WTC11 (cell line): ENCODE data around the gene CTNND2. TPM values are rescaled to one million over a fixed set of nuclear protein-coding genes. Genes with fewer than 3 reads are reported as not detected.

Experiments used
- ATAC-seq: fragments of 200-7000 bp; cut with Tn5 transposase; 2 replicates; pipeline ENCODE4 v1.10.0; 2021; ENCODE audit warnings: mild to moderate bottlenecking, moderate library complexity
- CTCF ChIA-PET: fragments of 300-600 bp; sonication (Branson Sonifier 250); formaldehyde crosslinking; loops from one replicate; lab custom pipeline; 2021; ENCODE audit warnings: antibody characterized with exemption; lab: Charles Lee
- POLR2A ChIA-PET: fragments of 350-600 bp; sonication (Branson Sonifier 250); formaldehyde crosslinking; loops from one replicate; lab custom pipeline; 2021; ENCODE audit warnings: antibody characterized with exemption; lab: Charles Lee
- DNase-seq: peaks from one replicate; pipeline ENCODE4 v3.0.0; 2021; ENCODE audit warnings: low spot score
- H3K27ac Mint-ChIP-seq: 2 replicates; pipeline ENCODE4 v1.8.0; 2021; ENCODE audit warnings: mixed read lengths
- H3K27me3 Mint-ChIP-seq: 2 replicates; pipeline ENCODE4 v1.8.0; 2021; ENCODE audit warnings: low read depth, mild to moderate bottlenecking, moderate library complexity, mixed read lengths
- H3K36me3 Mint-ChIP-seq: 2 replicates; pipeline ENCODE4 v1.8.0; 2021; ENCODE audit warnings: mixed read lengths
- H3K4me1 Mint-ChIP-seq: 2 replicates; pipeline ENCODE4 v1.8.0; 2022; ENCODE audit warnings: mixed read lengths
- H3K4me3 Mint-ChIP-seq: 2 replicates; pipeline ENCODE4 v1.8.0; 2021; ENCODE audit warnings: mild to moderate bottlenecking, moderate library complexity, mixed read lengths
- H3K9me3 Mint-ChIP-seq: 2 replicates; pipeline ENCODE4 v1.8.0; 2021; ENCODE audit warnings: mixed read lengths
- ATF6 ChIP-seq: sonication (generic); formaldehyde crosslinking; IDR thresholded peaks from 2 replicates; pipeline ENCODE4 v1.8.1; 2023; ENCODE audit warnings: mild to moderate bottlenecking, missing genetic modification reagents
- ELF4 ChIP-seq: sonication (generic); formaldehyde crosslinking; IDR thresholded peaks from 2 replicates; pipeline ENCODE4 v1.8.1; 2022; ENCODE audit warnings: low read depth, mild to moderate bottlenecking, moderate library complexity, missing genetic modification reagents
- ERG ChIP-seq: fragments of 250-450 bp; sonication (Bioruptor Pico); IDR thresholded peaks from 2 replicates; pipeline ENCODE4 v1.8.0; 2021; ENCODE audit warnings: mild to moderate bottlenecking
- FOXJ3 ChIP-seq: sonication (generic); formaldehyde crosslinking; IDR thresholded peaks from 2 replicates; pipeline ENCODE4 v1.9.0; 2021; ENCODE audit warnings: missing genetic modification reagents, mild to moderate bottlenecking, borderline replicate concordance
- FOXP1 ChIP-seq: sonication (generic); formaldehyde crosslinking; IDR thresholded peaks from 2 replicates; pipeline ENCODE4 v1.8.0; 2022; ENCODE audit warnings: missing genetic modification reagents, mild to moderate bottlenecking, moderate library complexity, borderline replicate concordance
- JAZF1 ChIP-seq: fragments of 250-450 bp; sonication (Bioruptor Pico); IDR thresholded peaks from 2 replicates; pipeline ENCODE4 v1.9.0; 2021; ENCODE audit warnings: moderate library complexity, mild to moderate bottlenecking, inconsistent platforms
- MXD4 ChIP-seq: fragments of 250-450 bp; sonication (Bioruptor Pico); IDR thresholded peaks from 2 replicates; pipeline ENCODE4 v1.8.0; 2021; ENCODE audit warnings: mild to moderate bottlenecking, moderate library complexity, borderline replicate concordance
- NFE2L1 ChIP-seq: sonication (generic); formaldehyde crosslinking; IDR thresholded peaks from 2 replicates; pipeline ENCODE4 v1.8.1; 2023; ENCODE audit warnings: missing genetic modification reagents
- NR2C2 ChIP-seq: sonication (generic); formaldehyde crosslinking; IDR thresholded peaks from 2 replicates; pipeline ENCODE4 v1.8.0; 2022; ENCODE audit warnings: mild to moderate bottlenecking, missing genetic modification reagents
- TCF7 ChIP-seq: sonication (generic); formaldehyde crosslinking; IDR thresholded peaks from 2 replicates; pipeline ENCODE4 v1.8.0; 2022; ENCODE audit warnings: mild to moderate bottlenecking, low read depth, missing genetic modification reagents, moderate library complexity
- TP53 ChIP-seq: sonication (generic); formaldehyde crosslinking; IDR thresholded peaks from 2 replicates; pipeline ENCODE4 v1.8.1; 2023; ENCODE audit warnings: mild to moderate bottlenecking, missing genetic modification reagents
- ZNF121 ChIP-seq: sonication (generic); formaldehyde crosslinking; IDR thresholded peaks from 2 replicates; pipeline ENCODE4 v1.8.0; 2023; ENCODE audit warnings: missing genetic modification reagents
- ZNF232 ChIP-seq: sonication (generic); formaldehyde crosslinking; IDR thresholded peaks from 2 replicates; pipeline ENCODE4 v1.8.0; 2022; ENCODE audit warnings: mild to moderate bottlenecking, missing genetic modification reagents
- ZNF416 ChIP-seq: fragments of 250-450 bp; sonication (Bioruptor Pico); IDR thresholded peaks from 2 replicates; pipeline ENCODE4 v1.9.0; 2021; ENCODE audit warnings: mild to moderate bottlenecking, inconsistent platforms
- ZNF423 ChIP-seq: fragments of 250-450 bp; sonication (Bioruptor Pico); IDR thresholded peaks from 2 replicates; pipeline ENCODE4 v2.1.2; 2022; ENCODE audit warnings: mild to moderate bottlenecking, moderate library complexity
- total RNA-seq: library from RNA; stranded (reverse); gene quantifications from 3 replicates; pipeline ENCODE4 v1.2.3, GENCODE V29; 2021
- TF ChIP-seq, protein P1 (sequence below): sonication (generic); formaldehyde crosslinking; IDR thresholded peaks from 2 replicates; pipeline ENCODE4 v1.8.0; 2022; ENCODE audit warnings: missing genetic modification reagents
- TF ChIP-seq, protein P2 (sequence below): sonication (generic); formaldehyde crosslinking; IDR thresholded peaks from 2 replicates; pipeline ENCODE4 v1.8.0; 2023; ENCODE audit warnings: missing genetic modification reagents
- TF ChIP-seq, protein P3 (sequence below): sonication (generic); formaldehyde crosslinking; IDR thresholded peaks from 2 replicates; pipeline ENCODE4 v1.8.1; 2023; ENCODE audit warnings: mild to moderate bottlenecking, missing genetic modification reagents, moderate library complexity
- TF ChIP-seq, protein P4 (sequence below): fragments of 250-450 bp; sonication (Bioruptor Pico); conservative IDR thresholded peaks from 2 replicates; pipeline ENCODE4 v1.9.0; 2021; ENCODE audit warnings: mild to moderate bottlenecking

The CTNND2 gene
- total RNA-seq, 1 experiment from 2014 or later, result 11.9 TPM

DNA sequence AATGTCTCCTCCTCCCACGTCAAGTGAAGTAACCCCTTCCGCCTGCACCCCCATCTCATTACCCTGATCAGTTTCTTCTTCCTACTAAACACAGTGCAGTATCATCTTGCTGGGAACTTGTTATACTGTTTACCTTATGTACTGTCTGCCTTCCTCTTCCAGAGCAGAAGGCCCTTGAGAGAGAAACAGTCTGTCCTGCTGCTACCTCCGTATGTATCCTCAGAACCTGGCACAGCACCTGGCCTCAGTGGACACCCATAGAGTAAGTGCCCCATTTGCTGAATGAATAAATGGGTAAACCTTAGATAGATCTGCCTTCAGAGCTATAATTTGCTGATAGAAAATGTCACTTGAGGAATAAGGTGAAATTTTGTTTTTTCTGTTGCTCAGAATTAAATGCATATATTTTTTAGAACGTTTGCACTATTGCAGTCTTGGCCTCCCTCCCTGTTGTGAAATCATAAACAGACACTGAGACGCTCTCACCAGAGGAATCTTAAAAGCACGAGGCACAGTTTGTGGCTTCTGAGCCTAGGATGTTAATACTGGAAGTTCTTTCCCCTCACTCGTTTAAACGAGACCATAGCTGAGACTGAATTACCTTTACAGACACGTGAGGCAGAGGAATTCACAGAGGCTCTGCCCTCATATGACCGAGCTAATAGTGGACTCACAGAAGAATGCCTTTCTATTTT is 920.1 kb downstream of the CTNND2 start:
- DNase-seq, result no peak
- POLR2A ChIA-PET, result no interaction called here
- H3K27ac Mint-ChIP-seq, result no peak overlapping the region
- CTCF ChIA-PET, result interaction anchor here (1.0 to 1.4 kb wide), 2 partner anchors 50 to 65 kb away, joined by 3 read pairs; no protein-coding TSS in a partner anchor
- H3K9me3 Mint-ChIP-seq, result no peaks in the 10 kb centered on the region
- H3K4me1 Mint-ChIP-seq, result peaks cover 24% of the 10 kb centered on the region
- H3K36me3 Mint-ChIP-seq, result no peaks in the 10 kb centered on the region
- no peak for ATAC-seq
- TF ChIP-seq NFE2L1 (CRISPR knock-in tag) (no peak), ZNF232 (no peak), ZNF121 (no peak), TP53 (no peak), FOXJ3 (CRISPR knock-in tag) (no peak), ZNF423 (CRISPR knock-in tag) (no peak), ATF6 (no peak), NR2C2 (CRISPR knock-in tag) (no peak), ELF4 (CRISPR knock-in tag) (no peak), TCF7 (CRISPR knock-in tag) (no peak), ZNF416 (no peak), MXD4 (CRISPR knock-in tag) (no peak), FOXP1 (CRISPR knock-in tag) (no peak), ERG (CRISPR knock-in tag) (no peak)
- TF ChIP-seq, protein P1, sequence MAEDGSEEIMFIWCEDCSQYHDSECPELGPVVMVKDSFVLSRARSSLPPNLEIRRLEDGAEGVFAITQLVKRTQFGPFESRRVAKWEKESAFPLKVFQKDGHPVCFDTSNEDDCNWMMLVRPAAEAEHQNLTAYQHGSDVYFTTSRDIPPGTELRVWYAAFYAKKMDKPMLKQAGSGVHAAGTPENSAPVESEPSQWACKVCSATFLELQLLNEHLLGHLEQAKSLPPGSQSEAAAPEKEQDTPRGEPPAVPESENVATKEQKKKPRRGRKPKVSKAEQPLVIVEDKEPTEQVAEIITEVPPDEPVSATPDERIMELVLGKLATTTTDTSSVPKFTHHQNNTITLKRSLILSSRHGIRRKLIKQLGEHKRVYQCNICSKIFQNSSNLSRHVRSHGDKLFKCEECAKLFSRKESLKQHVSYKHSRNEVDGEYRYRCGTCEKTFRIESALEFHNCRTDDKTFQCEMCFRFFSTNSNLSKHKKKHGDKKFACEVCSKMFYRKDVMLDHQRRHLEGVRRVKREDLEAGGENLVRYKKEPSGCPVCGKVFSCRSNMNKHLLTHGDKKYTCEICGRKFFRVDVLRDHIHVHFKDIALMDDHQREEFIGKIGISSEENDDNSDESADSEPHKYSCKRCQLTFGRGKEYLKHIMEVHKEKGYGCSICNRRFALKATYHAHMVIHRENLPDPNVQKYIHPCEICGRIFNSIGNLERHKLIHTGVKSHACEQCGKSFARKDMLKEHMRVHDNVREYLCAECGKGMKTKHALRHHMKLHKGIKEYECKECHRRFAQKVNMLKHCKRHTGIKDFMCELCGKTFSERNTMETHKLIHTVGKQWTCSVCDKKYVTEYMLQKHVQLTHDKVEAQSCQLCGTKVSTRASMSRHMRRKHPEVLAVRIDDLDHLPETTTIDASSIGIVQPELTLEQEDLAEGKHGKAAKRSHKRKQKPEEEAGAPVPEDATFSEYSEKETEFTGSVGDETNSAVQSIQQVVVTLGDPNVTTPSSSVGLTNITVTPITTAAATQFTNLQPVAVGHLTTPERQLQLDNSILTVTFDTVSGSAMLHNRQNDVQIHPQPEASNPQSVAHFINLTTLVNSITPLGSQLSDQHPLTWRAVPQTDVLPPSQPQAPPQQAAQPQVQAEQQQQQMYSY, result no peak
- TF ChIP-seq, protein P2, sequence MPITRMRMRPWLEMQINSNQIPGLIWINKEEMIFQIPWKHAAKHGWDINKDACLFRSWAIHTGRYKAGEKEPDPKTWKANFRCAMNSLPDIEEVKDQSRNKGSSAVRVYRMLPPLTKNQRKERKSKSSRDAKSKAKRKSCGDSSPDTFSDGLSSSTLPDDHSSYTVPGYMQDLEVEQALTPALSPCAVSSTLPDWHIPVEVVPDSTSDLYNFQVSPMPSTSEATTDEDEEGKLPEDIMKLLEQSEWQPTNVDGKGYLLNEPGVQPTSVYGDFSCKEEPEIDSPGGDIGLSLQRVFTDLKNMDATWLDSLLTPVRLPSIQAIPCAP, result no peak
- TF ChIP-seq, protein P3, sequence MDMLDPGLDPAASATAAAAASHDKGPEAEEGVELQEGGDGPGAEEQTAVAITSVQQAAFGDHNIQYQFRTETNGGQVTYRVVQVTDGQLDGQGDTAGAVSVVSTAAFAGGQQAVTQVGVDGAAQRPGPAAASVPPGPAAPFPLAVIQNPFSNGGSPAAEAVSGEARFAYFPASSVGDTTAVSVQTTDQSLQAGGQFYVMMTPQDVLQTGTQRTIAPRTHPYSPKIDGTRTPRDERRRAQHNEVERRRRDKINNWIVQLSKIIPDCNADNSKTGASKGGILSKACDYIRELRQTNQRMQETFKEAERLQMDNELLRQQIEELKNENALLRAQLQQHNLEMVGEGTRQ, result no peak
- no peak overlapping the region for H3K4me3 Mint-ChIP-seq
- peaks cover 5% of the 10 kb centered on the region; the same call in 1 of the 2 replicates for H3K27me3 Mint-ChIP-seq

GRCh38 chr5:10982626-10983025 is 921.6 kb downstream of the CTNND2 start:
- H3K27ac Mint-ChIP-seq, result no peak overlapping the region
- peaks cover 11% of the 10 kb centered on the region for H3K4me1 Mint-ChIP-seq
- no peak for TF ChIP-seq JAZF1
- TF ChIP-seq, protein P4, sequence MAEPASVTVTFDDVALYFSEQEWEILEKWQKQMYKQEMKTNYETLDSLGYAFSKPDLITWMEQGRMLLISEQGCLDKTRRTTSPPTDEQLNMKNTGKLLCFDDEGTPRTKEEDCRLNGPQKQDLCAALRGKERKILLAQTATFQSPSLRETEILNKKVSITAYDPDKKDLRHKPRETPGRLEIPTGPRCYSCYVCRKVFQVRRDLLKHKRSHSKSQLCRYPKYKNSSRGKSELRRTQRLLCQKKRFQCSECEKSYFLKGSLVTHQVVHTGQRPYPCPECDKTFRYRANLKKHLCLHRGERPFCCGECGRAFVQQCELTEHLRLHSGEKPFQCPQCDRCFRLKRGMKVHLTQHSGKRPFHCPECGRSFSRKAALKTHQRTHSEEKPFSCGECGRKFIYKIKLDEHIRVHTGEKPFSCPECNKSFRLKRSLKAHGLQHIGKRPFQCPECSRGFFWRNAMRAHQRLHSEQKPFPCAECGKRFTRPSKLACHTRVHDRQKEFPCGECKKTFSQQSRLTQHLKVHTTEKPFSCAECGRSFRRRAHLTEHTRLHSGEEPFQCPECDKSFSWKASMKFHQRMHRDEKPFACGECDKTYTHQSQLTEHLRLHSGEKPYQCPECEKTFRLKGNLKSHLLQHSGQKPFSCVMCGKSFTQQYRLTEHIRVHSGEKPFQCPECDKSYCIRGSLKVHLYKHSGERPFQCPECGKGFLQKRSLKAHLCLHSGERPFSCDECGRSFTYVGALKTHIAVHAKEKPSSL (CRISPR knock-in tag), result no peak
- TF ChIP-seq ZNF423 (CRISPR knock-in tag), result no peak
- H3K27me3 Mint-ChIP-seq, result peaks cover 5% of the 10 kb centered on the region; the same call in 1 of the 2 replicates
- ATAC-seq (no peak), DNase-seq (no peak)
- CTCF ChIA-PET, result no interaction called here
- no peaks in the 10 kb centered on the region for H3K9me3 Mint-ChIP-seq
- no peaks in the 10 kb centered on the region for H3K36me3 Mint-ChIP-seq
- no peak overlapping the region for H3K4me3 Mint-ChIP-seq
- POLR2A ChIA-PET, result no interaction called here
